ENCODE data around the gene PTGES3. TPM values are rescaled to one million over a fixed set of nuclear protein-coding genes. Genes with fewer than 3 reads are reported as not detected.
"Not testable (repeated sequence)": the region's sequence is repeated elsewhere in the genome, so short reads cannot be mapped to it uniquely, and the experiment has no call there.

Gene PTGES3
- total RNA-seq, 4 donors from 2014 or later: 51.7 to 71.2 (median 69.9) TPM

- Histone ChIP-seq H3K27me3 (no peaks in the 10 kb centered on the region), H3K36me3 (peaks cover 33% of the 10 kb centered on the region), H3K9me3 (no peaks in the 10 kb centered on the region), H3K4me3 (no peak overlapping the region), H3K4me1 (peaks cover 4% of the 10 kb centered on the region), H3K27ac (no peak overlapping the region)
- DNase-seq (ENCODE audit: low spot score in 2 of 2): no peak
- WGBS: 84% methylated on average over 5 of the region's 5 CpGs
- no peak for TF ChIP-seq CTCF (IDR thresholded peaks at IDR 0.05)
These were observed 21.8 kb upstream of the PTGES3 start for GRCh38 chr12:56709759-56710376.

GRCh38 chr12:56704522-56704921, 16.4 kb upstream of the PTGES3 start:
- H3K4me3 ChIP-seq; H3K27ac ChIP-seq; DNase-seq (ENCODE audit: low spot score in 2 of 2); H3K9me3 ChIP-seq; H3K36me3 ChIP-seq; H3K4me1 ChIP-seq; H3K27me3 ChIP-seq: not testable (repeated sequence)
- 88% methylated on average over 5 of the region's 5 CpGs for WGBS

DNA sequence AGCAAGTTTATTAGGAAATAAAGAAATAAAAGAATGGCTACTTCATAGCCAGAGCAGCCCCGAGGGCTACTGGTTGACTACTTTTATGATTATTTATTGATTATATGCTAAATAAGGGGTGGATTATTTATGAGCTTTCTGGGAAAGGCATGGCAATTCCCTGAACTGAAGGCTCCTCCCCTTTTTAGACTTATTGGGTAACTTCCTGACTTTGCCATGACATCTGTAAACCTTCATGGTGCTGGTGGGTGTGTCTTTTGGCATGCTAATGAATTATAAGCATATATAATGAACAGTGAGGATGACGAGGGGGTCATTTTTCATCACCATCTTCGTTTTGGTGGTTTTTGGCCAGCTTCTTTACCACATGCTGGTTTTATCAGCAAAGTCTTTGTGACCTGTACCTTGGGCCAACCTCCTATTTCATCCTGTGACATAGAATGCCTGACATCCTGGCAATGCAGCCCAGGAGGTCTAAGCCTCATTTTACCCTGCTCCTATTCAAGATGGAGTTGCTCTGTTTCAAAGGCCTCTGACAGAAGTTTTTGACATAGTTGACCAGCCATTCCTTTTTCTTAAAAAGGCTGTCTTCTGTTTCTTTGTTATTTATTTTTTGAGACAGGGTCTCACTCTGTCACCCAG, 11.1 kb upstream of the PTGES3 start:
- Histone ChIP-seq H3K4me1 (no peaks in the 10 kb centered on the region), H3K27me3 (no peaks in the 10 kb centered on the region), H3K27ac (no peak overlapping the region), H3K36me3 (no peaks in the 10 kb centered on the region), H3K9me3 (no peaks in the 10 kb centered on the region), H3K4me3 (no peak overlapping the region)
- TF ChIP-seq POLR2AphosphoS5 (IDR thresholded peaks at IDR 0.05): no peak
- no peak for TF ChIP-seq EP300 (IDR thresholded peaks at IDR 0.05)
- no peak for TF ChIP-seq CTCF (IDR thresholded peaks at IDR 0.05)
- no peak for TF ChIP-seq POLR2A (IDR thresholded peaks at IDR 0.05)
- WGBS: 57% methylated on average over 3 of the region's 3 CpGs
- no peak for DNase-seq (ENCODE audit: low spot score in 2 of 2)

DNA sequence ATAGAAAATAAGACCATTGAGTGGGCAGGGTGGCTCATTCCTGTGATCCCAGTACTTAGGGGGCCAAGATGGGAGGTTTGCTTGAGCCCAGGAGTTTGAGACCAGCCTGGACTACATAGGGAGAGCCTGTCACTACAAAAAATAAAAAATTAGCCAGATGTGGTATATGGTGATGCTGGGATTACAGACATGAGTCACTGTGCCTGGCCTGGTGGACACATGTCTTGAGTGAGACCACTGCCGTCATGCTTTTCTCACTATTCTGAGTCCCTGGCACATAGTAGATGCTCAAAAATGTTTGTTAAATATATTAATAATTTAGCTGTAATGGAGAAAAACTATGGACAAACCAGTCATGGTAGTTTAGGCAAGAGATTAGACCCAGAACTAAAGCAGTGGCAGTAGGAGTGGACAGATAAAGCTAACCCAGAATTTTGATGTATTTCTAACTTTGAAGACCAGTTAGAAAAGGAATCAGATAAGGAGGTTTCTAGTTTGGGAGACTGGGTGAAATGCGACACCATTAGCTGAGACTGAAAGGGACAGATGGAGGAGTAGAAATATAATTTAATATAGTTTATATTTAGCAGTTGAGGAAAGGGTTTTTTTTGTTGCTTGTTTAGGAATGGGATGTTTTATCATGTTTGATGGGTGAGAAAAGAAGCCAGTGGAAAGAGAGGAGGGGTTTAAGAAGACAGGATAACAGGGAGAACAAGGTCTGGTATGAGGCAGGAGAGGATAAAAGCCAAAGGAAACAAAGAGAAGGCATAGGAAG, 7.4 kb upstream of the PTGES3 start:
- no peak for TF ChIP-seq POLR2AphosphoS5 (IDR thresholded peaks at IDR 0.05)
- no peak for TF ChIP-seq EP300 (IDR thresholded peaks at IDR 0.05)
- no peak for TF ChIP-seq CTCF (IDR thresholded peaks at IDR 0.05)
- TF ChIP-seq POLR2A (IDR thresholded peaks at IDR 0.05): no peak
- Histone ChIP-seq H3K27ac (no peak overlapping the region), H3K9me3 (no peaks in the 10 kb centered on the region), H3K36me3 (no peaks in the 10 kb centered on the region), H3K4me3 (no peak overlapping the region), H3K27me3 (no peaks in the 10 kb centered on the region), H3K4me1 (no peaks in the 10 kb centered on the region)
- DNase-seq (ENCODE audit: low spot score in 2 of 2): no peak
- WGBS: 64% methylated on average over 2 of the region's 2 CpGs

DNA sequence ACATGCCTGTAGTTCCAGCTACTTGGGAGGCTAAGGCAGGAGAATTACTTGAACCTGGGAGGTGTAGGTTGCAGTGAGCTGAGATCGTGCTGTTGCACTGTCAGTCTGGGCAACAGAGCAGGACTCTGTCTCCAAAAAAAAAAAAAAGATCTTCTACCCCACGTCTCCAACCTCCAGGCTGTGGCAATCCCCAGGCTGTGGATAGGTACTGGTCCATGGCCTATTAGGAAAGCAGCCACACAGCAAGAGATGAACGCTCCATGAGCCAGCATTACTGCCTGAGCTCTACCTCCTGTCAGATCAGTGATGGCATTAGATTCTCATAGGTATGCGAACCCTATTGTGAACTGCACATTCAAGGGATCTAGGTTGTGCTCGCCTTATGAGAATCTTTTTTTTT, 6.1 kb upstream of the PTGES3 start:
- peak in 1 of 2 donors; percentile 6 for DNase-seq (ENCODE audit: low spot score in 2 of 2)
- Histone ChIP-seq H3K27me3 (no peaks in the 10 kb centered on the region), H3K27ac (no peak overlapping the region), H3K4me1 (peaks cover 5% of the 10 kb centered on the region), H3K36me3 (no peaks in the 10 kb centered on the region), H3K4me3 (no peak overlapping the region), H3K9me3 (no peaks in the 10 kb centered on the region)
- WGBS: 71% methylated on average over 5 of the region's 5 CpGs
- no peak for TF ChIP-seq POLR2AphosphoS5 (IDR thresholded peaks at IDR 0.05)
- TF ChIP-seq EP300 (IDR thresholded peaks at IDR 0.05): no peak
- TF ChIP-seq POLR2A (IDR thresholded peaks at IDR 0.05): no peak
- no peak for TF ChIP-seq CTCF (IDR thresholded peaks at IDR 0.05)
